Gastrocnemius medialis (tissue), 4 donors: Measurements from ENCODE around the gene RAB4A. TPM values are rescaled to one million over a fixed set of nuclear protein-coding genes. Genes with fewer than 3 reads are reported as not detected.

Experiments
- ATAC-seq, 2 donors: fragments of 150-250 bp; one replicate each; pipeline ENCODE4 v1.9.1; 2016
- DNase-seq, 2 donors: peaks; one replicate each; pipeline ENCODE4 v3.0.0-alpha.2; 2019
- H3K27ac ChIP-seq, 4 donors: fragments of 200-600 bp; sonication (generic); 1 replicate in 1 of 4; 2 replicates in 3 of 4; pipeline ENCODE4 v1.5.1; 2016 to 2018; ENCODE audit warnings: mild to moderate bottlenecking in 2 of 4, moderate library complexity in 1 of 4
- H3K27me3 ChIP-seq, 3 donors: fragments of 200-600 bp; sonication (generic) in 2 of 3; 1 replicate in 1 of 3; 2 replicates in 2 of 3; pipeline versions ENCODE4 v1.5.1 to v1.6.0; 2016 to 2019; ENCODE audit warnings: mild to moderate bottlenecking in 1 of 3, moderate library complexity in 1 of 3
- H3K36me3 ChIP-seq, 2 donors: fragments of 200-600 bp; sonication (generic) in 1 of 2; one replicate each; pipeline ENCODE4 v1.5.1; 2017 to 2018
- H3K4me1 ChIP-seq, 2 donors: fragments of 200-600 bp; sonication (generic) in 1 of 2; one replicate each; pipeline ENCODE4 v1.5.1; 2016 to 2017; ENCODE audit warnings: mild to moderate bottlenecking in 2 of 2
- H3K4me3 ChIP-seq, 4 donors: fragments of 200-600 bp; sonication (generic) in 3 of 4; 1 replicate in 1 of 4; 2 replicates in 3 of 4; pipeline ENCODE4 v1.5.1; 2016 to 2019; ENCODE audit warnings: mild to moderate bottlenecking in 2 of 4
- H3K9me3 ChIP-seq, 3 donors: fragments of 200-600 bp; sonication (generic) in 2 of 3; 1 replicate in 1 of 3; 2 replicates in 2 of 3; pipeline ENCODE4 v1.5.1; 2016 to 2019
- CTCF ChIP-seq, 5 experiments: fragments of 450-650 bp in 3 of 5; fragments of 200-600 bp in 2 of 5; sonication (generic) in 2 of 5; IDR thresholded peaks in 4 of 5; conservative IDR thresholded peaks in 1 of 5; 1 replicate in 4 of 5; 2 replicates in 1 of 5; pipeline ENCODE4 v1.5.1; 2016 to 2019; ENCODE audit warnings: antibody characterized with exemption in 5 of 5, mild to moderate bottlenecking in 3 of 5, moderate library complexity in 3 of 5
- POLR2A ChIP-seq, 2 donors: fragments of 450-650 bp; IDR thresholded peaks; one replicate each; pipeline ENCODE4 v1.6.1; 2017; ENCODE audit warnings: antibody characterized with exemption in 2 of 2, mild to moderate bottlenecking in 2 of 2, moderate library complexity in 2 of 2
- in situ Hi-C, 4 donors: fragments of 200-750 bp; cut with MboI; loops; one replicate each; pipeline versions ENCODE4 v1.15.0 to v1.8.0; 2017; ENCODE audit warnings: low sequenced_read_pairs in 4 of 4
- intact Hi-C: fragments of 100-400 bp; cut with DNase I; formaldehyde crosslinking; loops from one replicate; pipeline ENCODE4 v1.15.1; 2023; ENCODE audit warnings: low total_unique reads
- total RNA-seq, 4 donors: library from RNA; depleted of rRNA; stranded (reverse); fragments of >200 nt; gene quantifications; one replicate each; pipeline versions ENCODE4 v1.1.0 to v1.2.3, GENCODE V29; 2016

Gene RAB4A
- total RNA-seq: 10 to 100 TPM; 21.1 to 48.1 (median 29.2) TPM

DNA sequence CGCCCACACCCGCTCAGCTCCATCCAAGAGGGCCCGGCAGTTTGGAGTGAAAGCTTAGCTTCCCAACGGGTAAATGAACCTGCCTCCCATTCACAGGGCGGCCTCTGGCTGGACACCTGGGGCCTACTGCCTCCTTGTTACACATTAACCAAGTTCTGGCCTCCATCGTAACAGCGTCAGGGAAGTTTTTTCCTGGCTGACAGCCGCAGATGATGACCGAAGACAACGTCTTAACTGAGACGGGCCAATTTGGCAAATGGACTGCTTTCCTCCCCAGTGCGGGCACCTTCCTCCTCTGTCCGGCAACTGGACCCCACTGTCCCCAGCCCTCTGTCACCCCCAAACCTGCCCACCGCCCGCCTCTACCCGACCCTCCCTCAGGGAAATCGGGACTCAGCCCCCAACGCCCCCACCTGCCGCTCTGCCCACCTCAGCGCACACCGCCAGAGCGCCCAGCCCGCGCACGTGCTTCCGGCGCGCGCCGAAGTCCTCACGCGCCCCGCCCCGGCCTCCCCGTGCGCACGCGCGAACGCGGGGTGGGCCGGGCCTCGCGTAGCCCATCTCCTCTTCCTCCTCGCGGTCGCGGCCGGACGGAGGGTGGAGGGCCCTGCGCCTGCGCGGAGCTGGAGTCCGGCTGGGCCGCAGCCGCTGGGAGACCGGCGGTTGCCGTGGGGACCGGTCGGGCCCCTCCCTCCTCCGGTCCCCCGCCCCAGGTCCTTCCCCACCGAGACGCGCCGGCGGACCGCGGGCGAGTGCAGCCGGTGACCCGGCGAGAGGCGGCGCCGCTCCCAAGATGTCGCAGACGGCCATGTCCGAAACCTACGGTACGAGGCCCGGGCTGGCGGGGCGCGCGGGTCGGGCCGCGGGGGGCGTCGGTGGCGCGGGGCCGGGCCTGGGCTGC, at the start of gene RAB4A:
RAB4A (plus strand) TSS at position 565 of the 901 bp plus-strand sequence; CDS start at position 794, 229 bp downstream.
- TF ChIP-seq CTCF (IDR thresholded peaks at IDR 0.05 in 4 of 5, conservative IDR thresholded peaks at IDR 0.05 in 1 of 5) (no peak), POLR2A (IDR thresholded peaks at IDR 0.05) (peak; percentile 75 to 83)
- in situ Hi-C loops (loop anchor here in 2 of 4 donors (10.0 to 25.0 kb wide), 2 partner anchors 74 to 1042 kb away; partner anchors contain the start of gene CCSAP (in 1 of the 2)), intact Hi-C loops (loop anchor here (1.0 to 5.0 kb wide), 4 partner anchors 72 to 238 kb away; partner anchors contain the start of genes ACTA1, CCSAP and NUP133)
- Histone ChIP-seq H3K4me3 (peak within 1 kb of the TSS; percentile 64 to 79 (median 74)), H3K9me3 (no peaks in the 10 kb centered on the region), H3K36me3 (no peaks in the 10 kb centered on the region), H3K4me1 (peaks cover 34 to 55% of the 10 kb centered on the region in 2 donors), H3K27me3 (no peaks in the 10 kb centered on the region), H3K27ac (peak within 1 kb of the TSS; percentile 75 to 93 (median 87))
- ATAC-seq (peak; percentile 81 to 85), DNase-seq (peak; percentile 67 to 82)

- H3K9me3 ChIP-seq: no peaks in the 10 kb centered on the region
- H3K27me3 ChIP-seq: no peaks in the 10 kb centered on the region
- no peak overlapping the region for H3K4me3 ChIP-seq
- ATAC-seq (no peak), DNase-seq (no peak)
- TF ChIP-seq CTCF (IDR thresholded peaks at IDR 0.05 in 4 of 5, conservative IDR thresholded peaks at IDR 0.05 in 1 of 5) (no peak), POLR2A (IDR thresholded peaks at IDR 0.05) (no peak)
- intact Hi-C loops (no loop called here), in situ Hi-C loops (no loop called here)
- peaks cover 9 to 22% of the 10 kb centered on the region in 2 donors for H3K4me1 ChIP-seq
- no peaks in the 10 kb centered on the region for H3K36me3 ChIP-seq
- no peak overlapping the region for H3K27ac ChIP-seq
These were observed 48.8 kb upstream of the RAB4A start for GRCh38 chr1:229222081-229222480.

DNA sequence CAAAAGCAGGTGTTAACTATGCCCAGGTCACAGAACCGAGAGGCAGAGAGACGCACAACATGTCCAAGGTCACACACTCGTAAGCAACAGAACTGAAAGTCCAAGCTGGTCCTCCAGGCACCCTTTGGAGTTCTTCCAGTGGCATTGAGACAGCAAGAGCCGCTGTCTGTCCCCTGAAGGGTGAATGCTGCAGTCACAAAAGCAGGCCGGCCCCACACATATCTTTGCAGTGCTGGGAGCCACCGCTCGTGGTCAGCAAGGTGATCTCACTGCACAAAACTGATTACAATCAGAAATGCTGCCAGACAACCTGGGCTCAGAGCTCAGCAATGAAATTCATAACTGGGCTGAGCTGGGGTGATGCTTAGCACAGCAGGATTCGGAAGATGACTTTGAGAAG, 47.4 kb upstream of the RAB4A start:
- in situ Hi-C loops: no loop called here
- DNase-seq (peak in 1 of 2 donors; percentile 44), ATAC-seq (peak in 1 of 2 donors; percentile 42)
- Histone ChIP-seq H3K4me3 (no peak overlapping the region), H3K4me1 (peaks cover 12 to 27% of the 10 kb centered on the region in 2 donors), H3K9me3 (no peaks in the 10 kb centered on the region), H3K27ac (peak overlapping the region in 3 of 4 donors; percentile 23 to 60 (median 49)), H3K36me3 (no peaks in the 10 kb centered on the region), H3K27me3 (no peaks in the 10 kb centered on the region)
- TF ChIP-seq POLR2A (IDR thresholded peaks at IDR 0.05): no peak
- no peak for TF ChIP-seq CTCF (IDR thresholded peaks at IDR 0.05 in 4 of 5, conservative IDR thresholded peaks at IDR 0.05 in 1 of 5)
- intact Hi-C loops: no loop called here

GRCh38 chr1:229224308-229224707, 46.6 kb upstream of the RAB4A start:
- in situ Hi-C loops: no loop called here

More at GRCh38 chr1:229224308-229224707, 46.6 kb upstream of the RAB4A start:
- Histone ChIP-seq H3K36me3 (no peaks in the 10 kb centered on the region), H3K4me3 (no peak overlapping the region), H3K27ac (peak overlapping the region in 2 of 4 donors; percentile 38 to 51), H3K4me1 (peaks cover 13 to 34% of the 10 kb centered on the region in 2 donors), H3K27me3 (no peaks in the 10 kb centered on the region), H3K9me3 (no peaks in the 10 kb centered on the region)
- intact Hi-C loops: no loop called here
- no peak for TF ChIP-seq CTCF (IDR thresholded peaks at IDR 0.05 in 4 of 5, conservative IDR thresholded peaks at IDR 0.05 in 1 of 5)
- TF ChIP-seq POLR2A (IDR thresholded peaks at IDR 0.05): no peak
- no peak for DNase-seq
- peak in 1 of 2 donors; percentile 34 for ATAC-seq
